HepG2 (cell line): ENCODE results near the gene ANLN. TPM values are rescaled to one million over a fixed set of nuclear protein-coding genes. Genes with fewer than 3 reads are reported as not detected.

Experiments used
- AGO2 ChIP-seq: fragments of 200-400 bp; formaldehyde crosslinking; optimal IDR thresholded peaks from 2 replicates; pipeline ENCODE3; 2017; ENCODE audit warnings: mild to moderate bottlenecking, low read depth, low read length, moderate library complexity
- GABPA ChIP-seq, 2 experiments: IDR thresholded peaks; 2 replicates each; pipeline ENCODE4 v1.6.1; 2011 to 2016; ENCODE audit warnings: low read depth in 2 of 2, low read length in 1 of 2, missing biosample characterization in 1 of 2, missing genetic modification characterization in 1 of 2
- HCFC1 ChIP-seq: fragments of 150-350 bp; IDR thresholded peaks from 2 replicates; pipeline ENCODE4 v1.6.1; 2014; ENCODE audit warnings: low read depth, low read length
- HNRNPL ChIP-seq: fragments of 200-400 bp; formaldehyde crosslinking; IDR thresholded peaks from 2 replicates; pipeline ENCODE4 v1.6.1; 2017; ENCODE audit warnings: mild to moderate bottlenecking, low read depth, low read length
- KAT7 ChIP-seq: IDR thresholded peaks from 2 replicates; pipeline ENCODE4 v1.6.1; 2018; ENCODE audit warnings: borderline replicate concordance, missing compliant biosample characterization
- KMT2A ChIP-seq: sonication (generic); formaldehyde crosslinking; IDR thresholded peaks from 2 replicates; pipeline ENCODE4 v1.4.0; 2020; ENCODE audit warnings: missing genetic modification reagents
- MIXL1 ChIP-seq: IDR thresholded peaks from 2 replicates; pipeline ENCODE4 v1.6.1; 2016
- MTERF4 ChIP-seq: sonication (generic); formaldehyde crosslinking; IDR thresholded peaks from 2 replicates; pipeline ENCODE4 v1.8.0; 2023; ENCODE audit warnings: mild to moderate bottlenecking, missing genetic modification reagents
- NFKB2 ChIP-seq: sonication (generic); formaldehyde crosslinking; IDR thresholded peaks from 2 replicates; pipeline ENCODE4 v1.4.0; 2020; ENCODE audit warnings: missing genetic modification reagents, borderline replicate concordance
- NR2F6 ChIP-seq, 2 experiments: IDR thresholded peaks; 2 replicates each; pipeline ENCODE4 v1.6.1; 2016; ENCODE audit warnings: antibody characterized with exemption in 1 of 2, mild to moderate bottlenecking in 1 of 2
- SP1 ChIP-seq, 2 experiments: fragments of 450-650 bp in 1 of 2; sonication (generic) in 1 of 2; formaldehyde crosslinking in 1 of 2; IDR thresholded peaks; 2 replicates each; pipeline versions ENCODE4 v1.4.0 to v1.6.1; 2016 to 2020; ENCODE audit warnings: missing genetic modification reagents in 1 of 2
- TIGD3 ChIP-seq: sonication (generic); formaldehyde crosslinking; IDR thresholded peaks from 2 replicates; pipeline ENCODE4 v1.5.1; 2020; ENCODE audit warnings: mild to moderate bottlenecking, missing genetic modification reagents, borderline replicate concordance
- TOE1 ChIP-seq: sonication (generic); formaldehyde crosslinking; IDR thresholded peaks from 2 replicates; pipeline ENCODE4 v1.4.0; 2020; ENCODE audit warnings: mild to moderate bottlenecking, missing genetic modification reagents
- ZFP37 ChIP-seq: sonication (generic); formaldehyde crosslinking; IDR thresholded peaks from 2 replicates; pipeline ENCODE4 v1.4.0; 2020; ENCODE audit warnings: missing genetic modification reagents, borderline replicate concordance
- ZNF234 ChIP-seq: sonication (generic); formaldehyde crosslinking; conservative IDR thresholded peaks from 2 replicates; pipeline ENCODE4 v1.5.1; 2020; ENCODE audit warnings: mild to moderate bottlenecking, missing genetic modification reagents
- ZNF652 ChIP-seq: IDR thresholded peaks from 2 replicates; pipeline ENCODE4 v1.6.1; 2016; ENCODE audit warnings: low read depth, borderline replicate concordance
- ZNF75D ChIP-seq: sonication (generic); formaldehyde crosslinking; IDR thresholded peaks from 2 replicates; pipeline ENCODE4 v1.8.1; 2023; ENCODE audit warnings: missing genetic modification reagents, mild to moderate bottlenecking, borderline replicate concordance
- polyA plus RNA-seq, 8 experiments: library from polyadenylated mRNA; depleted of rRNA in 3 of 8; stranded (reverse) in 7 of 8; unstranded in 1 of 8; fragments of >200 nt; fragmentation: Illumina TruSeq in 4 of 8; extraction: Trizol in 4 of 8; gene quantifications; 2 replicates each; pipeline versions ENCODE4 v1.2.1 to v1.2.3, GENCODE V29; 2011 to 2016; ENCODE audit warnings: low read depth in 4 of 8, missing spikeins in 1 of 8, mixed read lengths in 1 of 8; ENCODE audit not compliant: insufficient read depth in 1 of 8
- total RNA-seq, 5 experiments: library from RNA; depleted of rRNA; stranded (reverse); fragments of >200 nt; fragmentation: Illumina TruSeq; extraction: Trizol; gene quantifications; 2 replicates each; pipeline ENCODE4 v1.2.3, GENCODE V29; 2016; ENCODE audit warnings: low read depth in 1 of 5
- TF ChIP-seq, protein P1 (sequence below): sonication (generic); formaldehyde crosslinking; IDR thresholded peaks from 2 replicates; pipeline ENCODE4 v1.4.0; 2020; ENCODE audit warnings: missing genetic modification reagents
- TF ChIP-seq, protein P2 (sequence below): sonication (generic); formaldehyde crosslinking; IDR thresholded peaks from 2 replicates; pipeline ENCODE4 v1.8.0; 2022; ENCODE audit warnings: missing genetic modification reagents, mild to moderate bottlenecking, inconsistent platforms, borderline replicate concordance
- TF ChIP-seq, protein P3 (sequence below): sonication (generic); formaldehyde crosslinking; IDR thresholded peaks from 2 replicates; pipeline ENCODE4 v1.5.0; 2020; ENCODE audit warnings: mild to moderate bottlenecking, missing genetic modification reagents, borderline replicate concordance

Gene ANLN
- total and polyA plus RNA-seq, 2 of the 13 experiments (the other 11 are each of a cell fraction or from before 2014, with no cell fraction given) = 20.0 to 72.0 TPM

- TF ChIP-seq, protein P1, sequence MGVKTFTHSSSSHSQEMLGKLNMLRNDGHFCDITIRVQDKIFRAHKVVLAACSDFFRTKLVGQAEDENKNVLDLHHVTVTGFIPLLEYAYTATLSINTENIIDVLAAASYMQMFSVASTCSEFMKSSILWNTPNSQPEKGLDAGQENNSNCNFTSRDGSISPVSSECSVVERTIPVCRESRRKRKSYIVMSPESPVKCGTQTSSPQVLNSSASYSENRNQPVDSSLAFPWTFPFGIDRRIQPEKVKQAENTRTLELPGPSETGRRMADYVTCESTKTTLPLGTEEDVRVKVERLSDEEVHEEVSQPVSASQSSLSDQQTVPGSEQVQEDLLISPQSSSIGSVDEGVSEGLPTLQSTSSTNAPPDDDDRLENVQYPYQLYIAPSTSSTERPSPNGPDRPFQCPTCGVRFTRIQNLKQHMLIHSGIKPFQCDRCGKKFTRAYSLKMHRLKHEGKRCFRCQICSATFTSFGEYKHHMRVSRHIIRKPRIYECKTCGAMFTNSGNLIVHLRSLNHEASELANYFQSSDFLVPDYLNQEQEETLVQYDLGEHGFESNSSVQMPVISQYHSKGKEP (CRISPR knock-in tag) = no peak
- no peak; the same call in 1 of the 2 replicates for TF ChIP-seq ZNF234 (CRISPR knock-in tag)
- TF ChIP-seq NFKB2 (CRISPR knock-in tag) = peak; percentile 75; the same call in 1 of the 2 replicates
- TF ChIP-seq ZNF652 (CRISPR knock-in tag) = no peak
- TF ChIP-seq SP1 (IDR thresholded peaks at IDR 0.05) = no peak
- peak; percentile 35 for TF ChIP-seq SP1 (CRISPR knock-in tag; IDR thresholded peaks at IDR 0.05)
- no peak for TF ChIP-seq HNRNPL
- TF ChIP-seq NR2F6 (IDR thresholded peaks at IDR 0.05) = no peak; the same call in 1 of the 2 replicates
- TF ChIP-seq NR2F6 (CRISPR knock-in tag; IDR thresholded peaks at IDR 0.05) = no peak
- no peak for TF ChIP-seq MIXL1
- TF ChIP-seq ZNF75D = no peak
- TF ChIP-seq, protein P2, sequence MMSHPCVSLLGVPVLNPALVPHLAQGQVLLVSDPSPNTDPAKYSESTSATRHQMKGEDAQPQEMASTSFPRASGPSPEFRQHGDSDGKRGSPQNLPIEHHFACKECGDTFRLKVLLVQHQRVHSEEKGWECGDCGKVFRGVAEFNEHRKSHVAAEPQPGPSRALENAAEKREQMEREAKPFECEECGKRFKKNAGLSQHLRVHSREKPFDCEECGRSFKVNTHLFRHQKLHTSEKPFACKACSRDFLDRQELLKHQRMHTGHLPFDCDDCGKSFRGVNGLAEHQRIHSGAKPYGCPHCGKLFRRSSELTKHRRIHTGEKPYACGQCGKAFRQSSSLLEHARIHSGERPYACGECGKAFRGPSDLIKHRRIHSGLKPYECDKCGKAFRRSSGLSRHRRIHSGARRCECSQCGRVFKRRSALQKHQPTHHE (CRISPR knock-in tag) = no peak
- 0 out of 2 replicates have a peak, but pooled peaks have one; percentile 37 for TF ChIP-seq ZFP37 (CRISPR knock-in tag)
- TF ChIP-seq KAT7 (CRISPR knock-in tag) = no peak
- TF ChIP-seq AGO2 = peak; percentile 75
- TF ChIP-seq GABPA (IDR thresholded peaks at IDR 0.05; ENCODE audit: low read depth, low read length) = no peak
- no peak; the same call in 1 of the 2 replicates for TF ChIP-seq GABPA (CRISPR knock-in tag; IDR thresholded peaks at IDR 0.05; ENCODE audit: low read depth)
- TF ChIP-seq MTERF4 = no peak; the same call in 1 of the 2 replicates
- TF ChIP-seq, protein P3, sequence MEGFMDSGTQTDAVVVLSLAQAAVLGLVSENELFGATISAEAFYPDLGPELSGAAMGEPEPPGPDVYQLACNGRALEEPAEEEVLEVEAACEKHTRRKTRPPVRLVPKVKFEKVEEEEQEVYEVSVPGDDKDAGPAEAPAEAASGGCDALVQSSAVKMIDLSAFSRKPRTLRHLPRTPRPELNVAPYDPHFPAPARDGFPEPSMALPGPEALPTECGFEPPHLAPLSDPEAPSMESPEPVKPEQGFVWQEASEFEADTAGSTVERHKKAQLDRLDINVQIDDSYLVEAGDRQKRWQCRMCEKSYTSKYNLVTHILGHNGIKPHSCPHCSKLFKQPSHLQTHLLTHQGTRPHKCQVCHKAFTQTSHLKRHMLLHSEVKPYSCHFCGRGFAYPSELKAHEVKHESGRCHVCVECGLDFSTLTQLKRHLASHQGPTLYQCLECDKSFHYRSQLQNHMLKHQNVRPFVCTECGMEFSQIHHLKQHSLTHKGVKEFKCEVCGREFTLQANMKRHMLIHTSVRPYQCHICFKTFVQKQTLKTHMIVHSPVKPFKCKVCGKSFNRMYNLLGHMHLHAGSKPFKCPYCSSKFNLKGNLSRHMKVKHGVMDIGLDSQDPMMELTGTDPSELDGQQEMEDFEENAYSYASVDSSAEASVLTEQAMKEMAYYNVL (CRISPR knock-in tag) = no peak
- TF ChIP-seq KMT2A (CRISPR knock-in tag) = no peak
- TF ChIP-seq TIGD3 = no peak
- no peak for TF ChIP-seq HCFC1
- TF ChIP-seq TOE1 (CRISPR knock-in tag) = no peak
Measured at GRCh38 chr7:36389371-36390198, at the start of gene ANLN (continued).
